IMR-90 (cell line): ENCODE measurements around the gene ZDHHC16. TPM values are rescaled to one million over a fixed set of nuclear protein-coding genes. Genes with fewer than 3 reads are reported as not detected.
A peak's percentile ranks its signal among the peaks of the same experiment; 100 is the strongest.

Experiments
- ATAC-seq: fragments of 200-7000 bp; cut with Tn5 transposase; 2 replicates; pipeline ENCODE4 v1.9.1; 2020; ENCODE audit warnings: low read depth, mild to moderate bottlenecking, moderate library complexity
- BruUV-seq: library from RNA; stranded (reverse); fragments of 400-500 nt; replicated peaks from 2 replicates; lab custom pipeline; 2021; lab: Mats Ljungman, UMichigan
- CTCF ChIA-PET: fragments of 300-600 bp; formaldehyde crosslinking; extraction: SDS; loops from one replicate; lab custom pipeline; 2021; ENCODE audit warnings: antibody characterized with exemption; lab: Yijun Ruan, JAX
- POLR2A ChIA-PET: fragments of 300-600 bp; sonication (Branson Sonifier 250); formaldehyde crosslinking; loops from one replicate; lab custom pipeline; 2022; ENCODE audit warnings: antibody characterized with exemption; ENCODE audit not compliant: unreplicated experiment; lab: Charles Lee
- DNase-seq: peaks from one replicate; pipeline ENCODE4 v3.0.0; 2013
- H2AFZ ChIP-seq: replicated peaks from 2 replicates; pipeline ENCODE3; 2013; ENCODE audit warnings: low read length, mild to moderate bottlenecking; ENCODE audit not compliant: poor library complexity
- H2AK5ac ChIP-seq: 2 replicates; pipeline ENCODE4 v1.6.1; 2013; ENCODE audit warnings: low read depth, low read length, inconsistent platforms
- H2AK9ac ChIP-seq: replicated peaks from 2 replicates; pipeline ENCODE3; 2013; ENCODE audit warnings: mild to moderate bottlenecking, low read depth, low read length, moderate library complexity; ENCODE audit not compliant: poor library complexity
- H2BK120ac ChIP-seq: 2 replicates; pipeline ENCODE4 v1.6.1; 2013; ENCODE audit warnings: low read depth, low read length, inconsistent platforms
- H2BK15ac ChIP-seq: 3 replicates; pipeline ENCODE4 v1.6.1; 2013; ENCODE audit warnings: low read depth, low read length, inconsistent platforms
- H2BK20ac ChIP-seq: 2 replicates; pipeline ENCODE4 v1.6.1; 2013; ENCODE audit warnings: low read depth, mild to moderate bottlenecking, inconsistent platforms, low read length, moderate library complexity
- H2BK5ac ChIP-seq: 2 replicates; pipeline ENCODE4 v1.6.1; 2013; ENCODE audit warnings: mild to moderate bottlenecking, low read depth, low read length, inconsistent platforms; ENCODE audit not compliant: poor library complexity, severe bottlenecking
- H3K14ac ChIP-seq: replicated peaks from 2 replicates; pipeline ENCODE4 v1.6.1; 2013; ENCODE audit warnings: low read depth, low read length, inconsistent platforms
- H3K18ac ChIP-seq: 2 replicates; pipeline ENCODE4 v1.6.1; 2013; ENCODE audit warnings: low read depth, low read length, control low read depth
- H3K23ac ChIP-seq: 2 replicates; pipeline ENCODE4 v1.6.1; 2013; ENCODE audit warnings: low read depth, low read length, inconsistent platforms
- H3K27ac ChIP-seq: 2 replicates; pipeline ENCODE4 v1.5.1; 2013; ENCODE audit warnings: mild to moderate bottlenecking, control low read depth, low read length; ENCODE audit not compliant: insufficient read depth
- H3K27me3 ChIP-seq: 2 replicates; pipeline ENCODE4 v1.6.1; 2013; ENCODE audit warnings: low read length; ENCODE audit not compliant: control insufficient read depth, insufficient read depth
- H3K36me3 ChIP-seq: 2 replicates; pipeline ENCODE4 v1.6.1; 2013; ENCODE audit warnings: low read length, mixed read lengths; ENCODE audit not compliant: control insufficient read depth, insufficient read depth
- H3K4ac ChIP-seq: 2 replicates; pipeline ENCODE4 v1.6.1; 2013; ENCODE audit warnings: low read depth, low read length, inconsistent platforms
- H3K4me1 ChIP-seq: 2 replicates; pipeline ENCODE4 v1.6.1; 2013; ENCODE audit warnings: low read length, mixed read lengths; ENCODE audit not compliant: control insufficient read depth, insufficient read depth
- H3K4me2 ChIP-seq: 2 replicates; pipeline ENCODE4 v1.6.1; 2013; ENCODE audit warnings: low read depth, mild to moderate bottlenecking, control low read depth, low read length, moderate library complexity
- H3K4me3 ChIP-seq: 2 replicates; pipeline ENCODE4 v1.5.1; 2013; ENCODE audit warnings: low read depth, mild to moderate bottlenecking, control low read depth, low read length, moderate library complexity; ENCODE audit not compliant: insufficient read depth
- H3K56ac ChIP-seq: 2 replicates; pipeline ENCODE4 v1.6.1; 2013; ENCODE audit warnings: low read length, inconsistent platforms; ENCODE audit not compliant: insufficient read depth; ENCODE audit errors: extremely low read depth
- H3K79me1 ChIP-seq, 2 experiments: 2 replicates each; pipeline ENCODE4 v1.6.1; 2013; ENCODE audit warnings: low read length in 2 of 2, inconsistent platforms in 1 of 2, low read depth in 1 of 2
- H3K9ac ChIP-seq: 2 replicates; pipeline ENCODE4 v1.6.1; 2013; ENCODE audit warnings: low read depth, low read length, control low read depth
- H3K9me1 ChIP-seq: 2 replicates; pipeline ENCODE4 v1.6.1; 2013; ENCODE audit warnings: low read length, inconsistent platforms; ENCODE audit not compliant: insufficient read depth
- H3K9me3 ChIP-seq: 2 replicates; pipeline ENCODE4 v1.6.1; 2013; ENCODE audit warnings: low read length; ENCODE audit not compliant: control insufficient read depth, insufficient read depth
- H4K20me1 ChIP-seq: 2 replicates; pipeline ENCODE4 v1.6.1; 2013; ENCODE audit warnings: low read length, inconsistent platforms; ENCODE audit not compliant: insufficient read depth
- H4K5ac ChIP-seq: 2 replicates; pipeline ENCODE4 v1.6.1; 2013; ENCODE audit warnings: mild to moderate bottlenecking, low read depth, low read length, control low read depth
- H4K8ac ChIP-seq, 2 experiments: 2 replicates each; pipeline ENCODE4 v1.6.1; 2013; ENCODE audit warnings: low read depth in 2 of 2, low read length in 2 of 2, control low read depth in 1 of 2, inconsistent platforms in 1 of 2
- H4K91ac ChIP-seq: 2 replicates; pipeline ENCODE4 v1.6.1; 2013; ENCODE audit warnings: low read depth, low read length, inconsistent platforms; ENCODE audit not compliant: insufficient read depth
- BHLHE40 ChIP-seq: fragments of 150-350 bp; IDR thresholded peaks from 2 replicates; pipeline ENCODE4 v1.6.1; 2016; ENCODE audit warnings: mild to moderate bottlenecking, low read depth, low read length
- CEBPB ChIP-seq: IDR thresholded peaks from 2 replicates; pipeline ENCODE4 v1.6.1; 2012; ENCODE audit warnings: low read depth, low read length, improper control_type of control experiment
- CHD1 ChIP-seq: IDR thresholded peaks from 2 replicates; pipeline ENCODE4 v1.6.1; 2012; ENCODE audit warnings: low read depth, low read length, improper control_type of control experiment
- FOS ChIP-seq: fragments of 150-350 bp; IDR thresholded peaks from 2 replicates; pipeline ENCODE4 v1.6.1; 2016; ENCODE audit warnings: low read depth, low read length
- MAFK ChIP-seq: IDR thresholded peaks from 2 replicates; pipeline ENCODE4 v1.6.1; 2012; ENCODE audit warnings: low read depth, low read length, improper control_type of control experiment
- NFE2L2 ChIP-seq: fragments of 150-350 bp; IDR thresholded peaks from 2 replicates; pipeline ENCODE4 v1.6.1; 2016; ENCODE audit warnings: low read depth, mild to moderate bottlenecking, low read length
- POLR2A ChIP-seq: IDR thresholded peaks from 2 replicates; pipeline ENCODE4 v1.6.1; 2012; ENCODE audit warnings: mild to moderate bottlenecking, low read depth, low read length
- RAD21 ChIP-seq: IDR thresholded peaks from 2 replicates; pipeline ENCODE4 v1.6.1; 2012; ENCODE audit warnings: low read length, improper control_type of control experiment
- RCOR1 ChIP-seq: IDR thresholded peaks from 2 replicates; pipeline ENCODE4 v1.6.1; 2012; ENCODE audit warnings: mild to moderate bottlenecking, low read length, improper control_type of control experiment; ENCODE audit not compliant: insufficient replicate concordance
- RFX5 ChIP-seq: IDR thresholded peaks from 2 replicates; pipeline ENCODE4 v1.8.0; 2012; ENCODE audit warnings: low read depth, mild to moderate bottlenecking, low read length, moderate library complexity
- WGBS, 2 experiments: methylation state at CpG; one replicate each; pipeline versions ENCODE4 v1.1.5 to v1.1.7; 2013; ENCODE audit warnings: missing lambda C conversion rate in 2 of 2; ENCODE audit not compliant: insufficient read length in 1 of 2; ENCODE audit errors: extremely low coverage in 2 of 2; 5-methylcytosine and 5-hydroxymethylcytosine counted together
- dilution Hi-C: fragments of 300-500 bp; cut with HindIII; formaldehyde crosslinking; loops from one replicate; pipeline ENCODE4 v1.14.3; 2018; ENCODE audit warnings: low sequenced_read_pairs; ENCODE audit not compliant: unreplicated experiment
- in situ Hi-C: fragments of 300-500 bp; cut with MboI; formaldehyde crosslinking; loops from 3 replicates; pipeline ENCODE4 v1.14.3; 2019; ENCODE audit warnings: low sequenced_read_pairs, inconsistent platforms, mixed read lengths
- intact Hi-C: fragments of 100-400 bp; cut with micrococcal nuclease; formaldehyde crosslinking; loops from 2 replicates; pipeline ENCODE4 v1.10.0; 2022
- polyA plus RNA-seq, 3 experiments: library from polyadenylated mRNA; depleted of rRNA; stranded (reverse); fragments of >200 nt; gene quantifications; 2 replicates each; pipeline ENCODE4 v1.2.3, GENCODE V29; 2012; ENCODE audit warnings: low replicate concordance in 1 of 3
- total RNA-seq: library from RNA; depleted of rRNA; stranded (reverse); fragments of >200 nt; gene quantifications from 2 replicates; pipeline ENCODE4 v1.2.3, GENCODE V29; 2012
- TF ChIP-seq, protein P1 (sequence below): fragments of 150-350 bp; IDR thresholded peaks from 2 replicates; pipeline ENCODE4 v1.6.1; 2017; ENCODE audit warnings: mild to moderate bottlenecking, antibody characterized with exemption, low read length, low read depth
- TF ChIP-seq, protein P2 (sequence below): fragments of 150-350 bp; IDR thresholded peaks from 2 replicates; pipeline ENCODE4 v1.6.1; 2016; ENCODE audit warnings: low read depth, mild to moderate bottlenecking, low read length, moderate library complexity, borderline replicate concordance

Gene ZDHHC16
- total and polyA plus RNA-seq, 2 of the 4 experiments (the other 2 are of a cell fraction), result 54.7 to 64.0 TPM

DNA sequence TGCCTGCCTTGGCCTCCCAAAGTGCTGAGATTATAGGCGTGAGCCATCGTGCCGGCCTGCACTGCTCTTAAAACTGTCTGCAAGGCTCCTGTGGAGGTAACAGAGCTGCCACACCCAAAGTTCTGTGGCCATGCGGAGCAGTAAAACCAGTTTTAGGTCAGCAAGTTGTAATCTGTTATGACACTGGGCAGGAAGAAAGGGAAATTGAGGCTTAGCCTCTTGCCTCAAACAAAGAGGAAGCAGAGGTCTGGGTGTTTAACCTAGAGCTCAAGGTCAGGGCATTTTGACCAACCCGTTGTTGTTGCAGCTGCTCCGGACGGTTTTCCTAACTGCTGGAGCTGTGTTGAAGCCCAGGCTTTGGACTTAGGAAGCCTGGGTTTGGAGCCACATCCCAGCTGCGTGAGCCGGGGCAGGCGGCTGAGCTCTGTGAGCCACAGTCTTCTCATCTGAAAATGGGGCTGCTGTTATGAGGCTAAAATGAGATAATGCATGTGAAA, 37.4 kb upstream of the ZDHHC16 start:
- WGBS, 2 experiments, result 81% methylated on average over 3 of the region's 10 CpGs; no CpG with 5 or more reads in 1 of the 2 experiments
- POLR2A ChIA-PET, result no interaction called here

More for the DNA sequence above, 37.4 kb upstream of the ZDHHC16 start:
- H3K4me2 ChIP-seq, result no peak overlapping the region
- no peaks in the 10 kb centered on the region for H3K4me1 ChIP-seq
- CTCF ChIA-PET, result no interaction called here
- H3K56ac ChIP-seq, result no peak overlapping the region
- no peak overlapping the region for H2BK5ac ChIP-seq
- H4K5ac ChIP-seq, result no peak overlapping the region
- H3K23ac ChIP-seq, result no peak overlapping the region
- no peaks in the 10 kb centered on the region for H4K20me1 ChIP-seq
- no peak overlapping the region for H4K8ac ChIP-seq
- no peak overlapping the region for H2AK5ac ChIP-seq
- H3K36me3 ChIP-seq, result no peaks in the 10 kb centered on the region
- dilution Hi-C loops, result no loop called here
- no peak overlapping the region for H2BK120ac ChIP-seq
- intact Hi-C loops, result loop anchor here (5.0 kb wide), 2 partner anchors 144 to 204 kb away; no protein-coding TSS in a partner anchor
- TF ChIP-seq, protein P1, sequence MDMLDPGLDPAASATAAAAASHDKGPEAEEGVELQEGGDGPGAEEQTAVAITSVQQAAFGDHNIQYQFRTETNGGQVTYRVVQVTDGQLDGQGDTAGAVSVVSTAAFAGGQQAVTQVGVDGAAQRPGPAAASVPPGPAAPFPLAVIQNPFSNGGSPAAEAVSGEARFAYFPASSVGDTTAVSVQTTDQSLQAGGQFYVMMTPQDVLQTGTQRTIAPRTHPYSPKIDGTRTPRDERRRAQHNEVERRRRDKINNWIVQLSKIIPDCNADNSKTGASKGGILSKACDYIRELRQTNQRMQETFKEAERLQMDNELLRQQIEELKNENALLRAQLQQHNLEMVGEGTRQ, result no peak
- TF ChIP-seq BHLHE40, result no peak
- no peak for TF ChIP-seq NFE2L2
- TF ChIP-seq POLR2A, result no peak
- TF ChIP-seq CHD1, result no peak
- no peak for TF ChIP-seq FOS
- no peak for TF ChIP-seq RAD21
- no peak for TF ChIP-seq CEBPB
- TF ChIP-seq, protein P2, sequence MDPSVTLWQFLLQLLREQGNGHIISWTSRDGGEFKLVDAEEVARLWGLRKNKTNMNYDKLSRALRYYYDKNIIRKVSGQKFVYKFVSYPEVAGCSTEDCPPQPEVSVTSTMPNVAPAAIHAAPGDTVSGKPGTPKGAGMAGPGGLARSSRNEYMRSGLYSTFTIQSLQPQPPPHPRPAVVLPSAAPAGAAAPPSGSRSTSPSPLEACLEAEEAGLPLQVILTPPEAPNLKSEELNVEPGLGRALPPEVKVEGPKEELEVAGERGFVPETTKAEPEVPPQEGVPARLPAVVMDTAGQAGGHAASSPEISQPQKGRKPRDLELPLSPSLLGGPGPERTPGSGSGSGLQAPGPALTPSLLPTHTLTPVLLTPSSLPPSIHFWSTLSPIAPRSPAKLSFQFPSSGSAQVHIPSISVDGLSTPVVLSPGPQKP, result no peak
- no peak for TF ChIP-seq RCOR1
- TF ChIP-seq RFX5, result no peak
- TF ChIP-seq MAFK, result no peak
- H3K9ac ChIP-seq, result no peak overlapping the region
- no peak overlapping the region for H2AFZ ChIP-seq
- H3K4me3 ChIP-seq, result no peak overlapping the region
- H3K27ac ChIP-seq, result no peak overlapping the region
- peak overlapping the region; percentile 16 for H2AK9ac ChIP-seq
- no peaks in the 10 kb centered on the region for H3K9me3 ChIP-seq
- H3K14ac ChIP-seq, result no peak overlapping the region
- in situ Hi-C loops, result no loop called here
- no peaks in the 10 kb centered on the region for H3K27me3 ChIP-seq
- no peak overlapping the region for H2BK20ac ChIP-seq
- no peak overlapping the region for H4K91ac ChIP-seq
- no peak overlapping the region for H2BK15ac ChIP-seq
- BruUV-seq, result no TSS peak
- H3K18ac ChIP-seq, result no peak overlapping the region
- no peaks in the 10 kb centered on the region; a peak in 1 of 4 replicates for H3K79me1 ChIP-seq
- no peak for DNase-seq
- peaks cover 3% of the 10 kb centered on the region; the same call in 1 of the 2 replicates for H3K9me1 ChIP-seq
- H3K4ac ChIP-seq, result no peak overlapping the region
- ATAC-seq, result no peak
